HepG2 (cell line): Measurements from ENCODE around the gene MCEE. TPM values are rescaled to one million over a fixed set of nuclear protein-coding genes. Genes with fewer than 3 reads are reported as not detected.

Source experiments
- ATAC-seq: fragments of 200-7000 bp; cut with Tn5 transposase; 3 replicates; pipeline ENCODE4 v1.9.1; 2020; ENCODE audit warnings: mild to moderate bottlenecking, moderate library complexity
- BruUV-seq: library from RNA; stranded (reverse); fragments of 400-500 nt; replicated peaks from 2 replicates; lab custom pipeline; 2021; lab: Mats Ljungman, UMichigan
- CTCF ChIA-PET: fragments of 300-600 bp; formaldehyde crosslinking; extraction: SDS; loops from one replicate; lab custom pipeline; 2021; ENCODE audit warnings: low total read pairs, inconsistent platforms, low intra/inter-chr PET ratio; lab: Yijun Ruan, JAX
- POLR2A ChIA-PET: fragments of 350-600 bp; sonication (Branson Sonifier 250); formaldehyde crosslinking; loops from one replicate; lab custom pipeline; 2020; ENCODE audit warnings: antibody characterized with exemption, inconsistent platforms; lab: Yijun Ruan, JAX
- DNase-seq: peaks from one replicate; pipeline ENCODE4 v3.0.0-alpha.2; 2015; ENCODE audit warnings: low spot score
- FAIRE-seq: peaks from 3 replicates; lab custom pipeline; 2011; peaks lifted over from hg19 to GRCh38; lab: Jason Lieb, UNC
- H2AFZ ChIP-seq: one replicate; pipeline ENCODE4 v1.6.1; 2011; ENCODE audit warnings: low read length, inconsistent platforms
- H3K27ac ChIP-seq: fragments of 300-600 bp; 3 replicates; pipeline ENCODE4 v1.8.0; 2011; ENCODE audit warnings: mixed run types, mild to moderate bottlenecking, mixed read lengths, low read length, inconsistent platforms; ENCODE audit not compliant: insufficient read depth; ENCODE audit errors: extremely low read length
- H3K27me3 ChIP-seq, 2 experiments: fragments of 200-600 bp in 1 of 2; 2 replicates in 1 of 2; 3 replicates in 1 of 2; pipeline versions ENCODE4 v1.6.0 to v1.8.0; 2011; ENCODE audit warnings: low read length in 2 of 2, mild to moderate bottlenecking in 2 of 2, moderate library complexity in 2 of 2, inconsistent platforms in 1 of 2; ENCODE audit not compliant: insufficient read depth in 2 of 2, control insufficient read depth in 1 of 2
- H3K36me3 ChIP-seq, 2 experiments: fragments of 200-600 bp in 1 of 2; replicated peaks in 1 of 2; 2 replicates in 1 of 2; 3 replicates in 1 of 2; pipeline versions ENCODE4 v1.5.1 to v1.8.0; 2011; ENCODE audit warnings: low read length in 2 of 2, inconsistent platforms in 1 of 2; ENCODE audit not compliant: insufficient read depth in 2 of 2, control insufficient read depth in 1 of 2
- H3K4me1 ChIP-seq: 2 replicates; pipeline ENCODE4 v1.5.1; 2012; ENCODE audit warnings: low read length, inconsistent platforms; ENCODE audit not compliant: insufficient read depth
- H3K4me2 ChIP-seq: 2 replicates; pipeline ENCODE4 v1.6.0; 2011; ENCODE audit warnings: low read depth, low read length, inconsistent platforms
- H3K4me3 ChIP-seq, 3 experiments: fragments of 200-600 bp in 1 of 3; sonication (generic), shearing (Covaris generic) in 1 of 3; replicated peaks in 1 of 3; 2 replicates each; pipeline ENCODE4 v1.5.1; 2011 to 2016; ENCODE audit warnings: low read length in 3 of 3, inconsistent platforms in 2 of 3, low read depth in 2 of 3, mild to moderate bottlenecking in 2 of 3, control low read depth in 1 of 3, mixed read lengths in 1 of 3; ENCODE audit not compliant: insufficient read depth in 1 of 3
- H3K79me2 ChIP-seq: one replicate; pipeline ENCODE4 v1.6.1; 2011; ENCODE audit warnings: low read length, inconsistent platforms; ENCODE audit not compliant: insufficient read depth
- H3K9ac ChIP-seq: 2 replicates; pipeline ENCODE4 v1.6.0; 2011; ENCODE audit warnings: mild to moderate bottlenecking, low read depth, low read length, inconsistent platforms; ENCODE audit not compliant: insufficient read depth
- H3K9me3 ChIP-seq: 2 replicates; pipeline ENCODE4 v1.5.1; 2012; ENCODE audit warnings: mild to moderate bottlenecking, low read length
- H4K20me1 ChIP-seq: 2 replicates; pipeline ENCODE4 v1.6.0; 2011; ENCODE audit warnings: inconsistent platforms, mild to moderate bottlenecking, low read length, moderate library complexity; ENCODE audit not compliant: insufficient read depth
- ETV6 ChIP-seq: sonication (generic); formaldehyde crosslinking; conservative IDR thresholded peaks from 2 replicates; pipeline ENCODE4 v1.4.0; 2020; ENCODE audit warnings: missing genetic modification reagents
- HDAC6 ChIP-seq: fragments of 200-600 bp; sonication (generic); IDR thresholded peaks from 2 replicates; pipeline ENCODE4 v1.7.0; 2017; ENCODE audit warnings: mild to moderate bottlenecking, antibody characterized with exemption, low read length, low read depth
- MBD4 ChIP-seq: IDR thresholded peaks from 2 replicates; pipeline ENCODE4 v1.6.1; 2012; ENCODE audit warnings: low read length, inconsistent platforms, borderline replicate concordance
- TARDBP ChIP-seq: sonication (generic); formaldehyde crosslinking; IDR thresholded peaks from 2 replicates; pipeline ENCODE4 v1.8.0; 2022; ENCODE audit warnings: mild to moderate bottlenecking, missing genetic modification reagents
- TEAD3 ChIP-seq: optimal IDR thresholded peaks from 2 replicates; pipeline ENCODE3; 2016; ENCODE audit warnings: borderline replicate concordance
- ZFP41 ChIP-seq: sonication (generic); formaldehyde crosslinking; IDR thresholded peaks from 2 replicates; pipeline ENCODE4 v1.4.0; 2020; ENCODE audit warnings: mild to moderate bottlenecking, missing genetic modification reagents, borderline replicate concordance
- ZNF543 ChIP-seq: sonication (generic); formaldehyde crosslinking; IDR thresholded peaks from 2 replicates; pipeline ENCODE4 v1.4.0; 2020; ENCODE audit warnings: mild to moderate bottlenecking, missing genetic modification reagents
- ZNF562 ChIP-seq: sonication (generic); formaldehyde crosslinking; IDR thresholded peaks from 2 replicates; pipeline ENCODE4 v1.8.0; 2022; ENCODE audit warnings: missing genetic modification reagents, borderline replicate concordance
- ZNF720 ChIP-seq: sonication (generic); formaldehyde crosslinking; IDR thresholded peaks from 2 replicates; pipeline ENCODE4 v1.4.0; 2020; ENCODE audit warnings: missing genetic modification reagents
- ZNF891 ChIP-seq: sonication (generic); formaldehyde crosslinking; IDR thresholded peaks from 2 replicates; pipeline ENCODE4 v1.5.0; 2020; ENCODE audit warnings: mild to moderate bottlenecking, missing genetic modification reagents
- WGBS: methylation state at CpG from one replicate; pipeline ENCODE4 v1.1.6; 2017; ENCODE audit warnings: low lambda C conversion rate; 5-methylcytosine and 5-hydroxymethylcytosine counted together
- in situ Hi-C: cut with HindIII; loops from 2 replicates; pipeline ENCODE4 v1.10.0; 2017; ENCODE audit warnings: low pct_unique_long_range_greater_than_20kb; ENCODE audit not compliant: extremely low pct_ligation_motif_present
- intact Hi-C: fragments of 100-400 bp; cut with micrococcal nuclease; formaldehyde crosslinking; loops from one replicate; pipeline ENCODE4 v1.10.0; 2022; ENCODE audit not compliant: unreplicated experiment
- polyA plus RNA-seq, 8 experiments: library from polyadenylated mRNA; depleted of rRNA in 3 of 8; stranded (reverse) in 7 of 8; unstranded in 1 of 8; fragments of >200 nt; fragmentation: Illumina TruSeq in 4 of 8; extraction: Trizol in 4 of 8; gene quantifications; 2 replicates each; pipeline versions ENCODE4 v1.2.1 to v1.2.3, GENCODE V29; 2011 to 2016; ENCODE audit warnings: low read depth in 4 of 8, missing spikeins in 1 of 8, mixed read lengths in 1 of 8; ENCODE audit not compliant: insufficient read depth in 1 of 8
- total RNA-seq, 5 experiments: library from RNA; depleted of rRNA; stranded (reverse); fragments of >200 nt; fragmentation: Illumina TruSeq; extraction: Trizol; gene quantifications; 2 replicates each; pipeline ENCODE4 v1.2.3, GENCODE V29; 2016; ENCODE audit warnings: low read depth in 1 of 5
- TF ChIP-seq, protein P1 (sequence below): sonication (generic); formaldehyde crosslinking; conservative IDR thresholded peaks from 2 replicates; pipeline ENCODE4 v1.8.1; 2023; ENCODE audit warnings: missing genetic modification reagents
- TF ChIP-seq, protein P2 (sequence below): sonication (generic); formaldehyde crosslinking; IDR thresholded peaks from 2 replicates; pipeline ENCODE4 v1.4.0; 2020; ENCODE audit warnings: mild to moderate bottlenecking, missing genetic modification reagents
- TF ChIP-seq, protein P3 (sequence below): sonication (generic); formaldehyde crosslinking; IDR thresholded peaks from 2 replicates; pipeline ENCODE4 v1.5.1; 2020; ENCODE audit warnings: missing genetic modification reagents, mild to moderate bottlenecking, borderline replicate concordance
- TF ChIP-seq, protein P4 (sequence below): sonication (generic); formaldehyde crosslinking; IDR thresholded peaks from 2 replicates; pipeline ENCODE4 v1.8.1; 2023; ENCODE audit warnings: mild to moderate bottlenecking, missing genetic modification reagents, borderline replicate concordance

The MCEE gene
- total and polyA plus RNA-seq, 2 of the 13 experiments (the other 11 are each of a cell fraction or from before 2014, with no cell fraction given): 32.0 to 66.9 TPM

DNA sequence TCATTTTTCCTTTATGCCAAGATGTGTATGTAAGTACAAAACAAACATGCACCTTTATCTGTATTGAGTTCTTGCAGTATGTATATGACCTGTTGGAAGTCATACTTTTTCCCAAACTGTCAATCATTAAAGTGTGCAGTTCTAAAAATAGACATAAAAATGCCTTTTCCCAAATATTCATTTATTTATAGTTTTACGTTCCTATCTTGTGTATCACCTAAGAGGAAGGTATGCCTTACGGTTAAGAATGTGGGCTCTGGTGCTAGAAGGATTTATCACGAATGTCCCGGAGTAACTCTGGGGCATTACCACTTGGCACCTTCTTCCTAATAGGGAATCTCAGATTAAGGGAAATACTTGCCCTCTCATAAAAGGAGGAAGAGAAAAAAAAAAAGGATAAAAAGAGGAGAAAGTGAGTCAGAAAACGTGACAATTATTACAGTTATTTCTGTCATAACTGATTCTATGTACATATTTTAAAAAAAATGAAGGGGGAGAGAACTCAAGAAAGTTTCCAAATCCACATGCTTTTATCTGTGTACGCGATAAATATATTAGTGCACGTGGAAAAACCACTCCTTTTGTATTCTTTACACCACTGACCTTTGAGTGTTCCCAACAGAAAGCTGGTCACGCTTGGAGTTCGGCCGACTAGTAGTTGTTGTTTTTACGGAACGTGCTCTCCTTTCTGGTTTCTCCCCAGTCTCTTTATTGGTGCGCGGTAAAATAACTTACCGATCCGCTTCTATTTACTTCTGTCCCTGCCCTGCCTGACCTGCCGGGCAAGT, 721 bp downstream of the MCEE start:
- in situ Hi-C loops (no loop called here), intact Hi-C loops (no loop called here)
- Histone ChIP-seq H3K9me3 (no peaks in the 10 kb centered on the region), H3K4me1 (peaks cover 61% of the 10 kb centered on the region), H3K9ac (peak overlapping the region; percentile 99), H3K36me3 (peaks cover 6 to 14% of the 10 kb centered on the region in 2 experiments), H2AFZ (no peak overlapping the region), H4K20me1 (peaks cover 17% of the 10 kb centered on the region), H3K27me3 (no peaks in the 10 kb centered on the region; a peak in 1 of 5 replicates), H3K27ac (peak overlapping the region; percentile 96), H3K4me2 (peak overlapping the region; percentile 96), H3K4me3 (peak overlapping the region; percentile 82 to 94 (median 86)), H3K79me2 (peaks cover 81% of the 10 kb centered on the region)
- CTCF ChIA-PET: no interaction called here
- under 1% methylated on average over 18 of the region's 18 CpGs for WGBS
- FAIRE-seq (no peak), DNase-seq (no peak), ATAC-seq (no peak)
- BruUV-seq: no TSS peak
- POLR2A ChIA-PET: interaction anchor here (0.5 to 4.1 kb wide), 11 partner anchors 8 to 203 kb away, joined by 3 to 36 read pairs (median 7); partner anchors contain the start of genes NAGK and ZNF638
- TF ChIP-seq ZNF562 (CRISPR knock-in tag) (no peak), ZNF720 (CRISPR knock-in tag) (no peak), HDAC6 (0 out of 2 replicates have a peak, but pooled peaks have one; percentile 31), MBD4 (peak; percentile 63; the same call in 1 of the 2 replicates), ZNF543 (CRISPR knock-in tag) (peak; percentile 8; the same call in 1 of the 2 replicates), TEAD3 (CRISPR knock-in tag) (no peak), ETV6 (CRISPR knock-in tag) (no peak), TARDBP (CRISPR knock-in tag) (0 out of 2 replicates have a peak, but pooled peaks have one; percentile 12), ZNF891 (no peak), ZFP41 (CRISPR knock-in tag) (no peak)
- TF ChIP-seq, protein P1, sequence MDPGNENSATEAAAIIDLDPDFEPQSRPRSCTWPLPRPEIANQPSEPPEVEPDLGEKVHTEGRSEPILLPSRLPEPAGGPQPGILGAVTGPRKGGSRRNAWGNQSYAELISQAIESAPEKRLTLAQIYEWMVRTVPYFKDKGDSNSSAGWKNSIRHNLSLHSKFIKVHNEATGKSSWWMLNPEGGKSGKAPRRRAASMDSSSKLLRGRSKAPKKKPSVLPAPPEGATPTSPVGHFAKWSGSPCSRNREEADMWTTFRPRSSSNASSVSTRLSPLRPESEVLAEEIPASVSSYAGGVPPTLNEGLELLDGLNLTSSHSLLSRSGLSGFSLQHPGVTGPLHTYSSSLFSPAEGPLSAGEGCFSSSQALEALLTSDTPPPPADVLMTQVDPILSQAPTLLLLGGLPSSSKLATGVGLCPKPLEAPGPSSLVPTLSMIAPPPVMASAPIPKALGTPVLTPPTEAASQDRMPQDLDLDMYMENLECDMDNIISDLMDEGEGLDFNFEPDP: 0 out of 2 replicates have a peak, but pooled peaks have one; percentile 78
- TF ChIP-seq, protein P2, sequence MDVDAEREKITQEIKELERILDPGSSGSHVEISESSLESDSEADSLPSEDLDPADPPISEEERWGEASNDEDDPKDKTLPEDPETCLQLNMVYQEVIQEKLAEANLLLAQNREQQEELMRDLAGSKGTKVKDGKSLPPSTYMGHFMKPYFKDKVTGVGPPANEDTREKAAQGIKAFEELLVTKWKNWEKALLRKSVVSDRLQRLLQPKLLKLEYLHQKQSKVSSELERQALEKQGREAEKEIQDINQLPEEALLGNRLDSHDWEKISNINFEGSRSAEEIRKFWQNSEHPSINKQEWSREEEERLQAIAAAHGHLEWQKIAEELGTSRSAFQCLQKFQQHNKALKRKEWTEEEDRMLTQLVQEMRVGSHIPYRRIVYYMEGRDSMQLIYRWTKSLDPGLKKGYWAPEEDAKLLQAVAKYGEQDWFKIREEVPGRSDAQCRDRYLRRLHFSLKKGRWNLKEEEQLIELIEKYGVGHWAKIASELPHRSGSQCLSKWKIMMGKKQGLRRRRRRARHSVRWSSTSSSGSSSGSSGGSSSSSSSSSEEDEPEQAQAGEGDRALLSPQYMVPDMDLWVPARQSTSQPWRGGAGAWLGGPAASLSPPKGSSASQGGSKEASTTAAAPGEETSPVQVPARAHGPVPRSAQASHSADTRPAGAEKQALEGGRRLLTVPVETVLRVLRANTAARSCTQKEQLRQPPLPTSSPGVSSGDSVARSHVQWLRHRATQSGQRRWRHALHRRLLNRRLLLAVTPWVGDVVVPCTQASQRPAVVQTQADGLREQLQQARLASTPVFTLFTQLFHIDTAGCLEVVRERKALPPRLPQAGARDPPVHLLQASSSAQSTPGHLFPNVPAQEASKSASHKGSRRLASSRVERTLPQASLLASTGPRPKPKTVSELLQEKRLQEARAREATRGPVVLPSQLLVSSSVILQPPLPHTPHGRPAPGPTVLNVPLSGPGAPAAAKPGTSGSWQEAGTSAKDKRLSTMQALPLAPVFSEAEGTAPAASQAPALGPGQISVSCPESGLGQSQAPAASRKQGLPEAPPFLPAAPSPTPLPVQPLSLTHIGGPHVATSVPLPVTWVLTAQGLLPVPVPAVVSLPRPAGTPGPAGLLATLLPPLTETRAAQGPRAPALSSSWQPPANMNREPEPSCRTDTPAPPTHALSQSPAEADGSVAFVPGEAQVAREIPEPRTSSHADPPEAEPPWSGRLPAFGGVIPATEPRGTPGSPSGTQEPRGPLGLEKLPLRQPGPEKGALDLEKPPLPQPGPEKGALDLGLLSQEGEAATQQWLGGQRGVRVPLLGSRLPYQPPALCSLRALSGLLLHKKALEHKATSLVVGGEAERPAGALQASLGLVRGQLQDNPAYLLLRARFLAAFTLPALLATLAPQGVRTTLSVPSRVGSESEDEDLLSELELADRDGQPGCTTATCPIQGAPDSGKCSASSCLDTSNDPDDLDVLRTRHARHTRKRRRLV (CRISPR knock-in tag): 0 out of 2 replicates have a peak, but pooled peaks have one; percentile 1
- TF ChIP-seq, protein P3, sequence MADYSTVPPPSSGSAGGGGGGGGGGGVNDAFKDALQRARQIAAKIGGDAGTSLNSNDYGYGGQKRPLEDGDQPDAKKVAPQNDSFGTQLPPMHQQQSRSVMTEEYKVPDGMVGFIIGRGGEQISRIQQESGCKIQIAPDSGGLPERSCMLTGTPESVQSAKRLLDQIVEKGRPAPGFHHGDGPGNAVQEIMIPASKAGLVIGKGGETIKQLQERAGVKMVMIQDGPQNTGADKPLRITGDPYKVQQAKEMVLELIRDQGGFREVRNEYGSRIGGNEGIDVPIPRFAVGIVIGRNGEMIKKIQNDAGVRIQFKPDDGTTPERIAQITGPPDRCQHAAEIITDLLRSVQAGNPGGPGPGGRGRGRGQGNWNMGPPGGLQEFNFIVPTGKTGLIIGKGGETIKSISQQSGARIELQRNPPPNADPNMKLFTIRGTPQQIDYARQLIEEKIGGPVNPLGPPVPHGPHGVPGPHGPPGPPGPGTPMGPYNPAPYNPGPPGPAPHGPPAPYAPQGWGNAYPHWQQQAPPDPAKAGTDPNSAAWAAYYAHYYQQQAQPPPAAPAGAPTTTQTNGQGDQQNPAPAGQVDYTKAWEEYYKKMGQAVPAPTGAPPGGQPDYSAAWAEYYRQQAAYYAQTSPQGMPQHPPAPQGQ (CRISPR knock-in tag): no peak
- TF ChIP-seq, protein P4, sequence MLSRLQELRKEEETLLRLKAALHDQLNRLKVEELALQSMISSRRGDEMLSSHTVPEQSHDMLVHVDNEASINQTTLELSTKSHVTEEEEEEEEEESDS (CRISPR knock-in tag): 0 out of 2 replicates have a peak, but pooled peaks have one; percentile 18
